K562 (cell line): Measurements from ENCODE around the gene WDR72. TPM values are rescaled to one million over a fixed set of nuclear protein-coding genes. Genes with fewer than 3 reads are reported as not detected.

Source experiments
- ATAC-seq: fragments of 200-7000 bp; cut with Tn5 transposase; 3 replicates; pipeline ENCODE4 v1.9.1; 2020; ENCODE audit warnings: moderate library complexity
- BruUV-seq: library from RNA; stranded (reverse); fragments of 400-500 nt; replicated peaks from 2 replicates; lab custom pipeline; 2021; lab: Mats Ljungman, UMichigan
- CTCF ChIA-PET: fragments of 300-600 bp; formaldehyde crosslinking; extraction: SDS; loops from one replicate; lab custom pipeline; 2021; ENCODE audit warnings: low intra/inter-chr PET ratio; lab: Yijun Ruan, JAX
- POLR2A ChIA-PET: fragments of 300-600, 350-650 bp; sonication (Branson Sonifier 250); formaldehyde crosslinking; extraction: SDS; loops from one replicate; lab custom pipeline; 2021; ENCODE audit warnings: antibody characterized with exemption, inconsistent platforms; lab: Yijun Ruan, JAX
- DNase-seq, 4 experiments: peaks; one replicate each; pipeline versions ENCODE4 v3.0.0 to v3.0.0-alpha.2; 2011 to 2018; ENCODE audit warnings: low spot score in 3 of 4, mixed read lengths in 3 of 4; ENCODE audit errors: extremely low read depth in 1 of 4
- FAIRE-seq: peaks from 2 replicates; lab custom pipeline; 2011; peaks lifted over from hg19 to GRCh38; lab: Jason Lieb, UNC
- H2AFZ ChIP-seq: 2 replicates; pipeline ENCODE4 v1.6.0; 2011; ENCODE audit warnings: low read depth, low read length, control low read depth, inconsistent platforms
- H3K27ac ChIP-seq: fragments of 200-600 bp; 3 replicates; pipeline ENCODE4 v1.8.0; 2011; ENCODE audit warnings: low read depth, mild to moderate bottlenecking, control low read depth, inconsistent platforms, low read length, moderate library complexity, mixed read lengths; ENCODE audit errors: extremely low read depth
- H3K27me3 ChIP-seq, 2 experiments: fragments of 300-600 bp in 1 of 2; 2 replicates in 1 of 2; 3 replicates in 1 of 2; pipeline versions ENCODE4 v1.6.0 to v1.8.0; 2011; ENCODE audit warnings: inconsistent platforms in 2 of 2, low read length in 2 of 2, mild to moderate bottlenecking in 1 of 2, mixed read lengths in 1 of 2, moderate library complexity in 1 of 2; ENCODE audit not compliant: control insufficient read depth in 2 of 2, insufficient read depth in 2 of 2
- H3K36me3 ChIP-seq: fragments of 300-600 bp; 3 replicates; pipeline ENCODE4 v1.8.0; 2011; ENCODE audit warnings: mild to moderate bottlenecking, low read length, inconsistent platforms; ENCODE audit not compliant: control insufficient read depth, insufficient read depth
- H3K4me1 ChIP-seq, 2 experiments: fragments of 200-600 bp in 1 of 2; replicated peaks in 1 of 2; 2 replicates in 1 of 2; 3 replicates in 1 of 2; pipeline versions ENCODE4 v1.5.1 to v1.8.0; 2011; ENCODE audit warnings: inconsistent platforms in 2 of 2, low read length in 2 of 2, mild to moderate bottlenecking in 1 of 2, mixed read lengths in 1 of 2, moderate library complexity in 1 of 2; ENCODE audit not compliant: control insufficient read depth in 2 of 2, insufficient read depth in 2 of 2
- H3K4me2 ChIP-seq: 2 replicates; pipeline ENCODE4 v1.6.1; 2011; ENCODE audit warnings: low read length, control low read depth, inconsistent platforms, mixed read lengths; ENCODE audit not compliant: insufficient read depth
- H3K4me3 ChIP-seq: fragments of 200-600 bp; sonication (generic), shearing (Covaris generic); 2 replicates; pipeline ENCODE4 v1.5.1; 2016; ENCODE audit warnings: control low read depth, inconsistent platforms
- H3K79me2 ChIP-seq: fragments of 200-600 bp; 3 replicates; pipeline ENCODE4 v1.8.0; 2011; ENCODE audit warnings: low read length, inconsistent platforms; ENCODE audit not compliant: control insufficient read depth, insufficient read depth
- H3K9ac ChIP-seq, 2 experiments: 2 replicates each; pipeline versions ENCODE4 v1.6.0 to v1.6.1; 2011; ENCODE audit warnings: low read depth in 2 of 2, low read length in 2 of 2, control low read depth in 1 of 2, inconsistent platforms in 1 of 2, mild to moderate bottlenecking in 1 of 2, mixed read lengths in 1 of 2; ENCODE audit not compliant: insufficient read depth in 1 of 2
- H3K9me1 ChIP-seq: one replicate; pipeline ENCODE4 v1.6.0; 2011; ENCODE audit warnings: inconsistent platforms, mild to moderate bottlenecking, low read length, moderate library complexity; ENCODE audit not compliant: control insufficient read depth, insufficient read depth
- H3K9me3 ChIP-seq: replicated peaks from 2 replicates; pipeline ENCODE4 v1.5.1; 2011; ENCODE audit warnings: low read depth, low read length, inconsistent platforms; ENCODE audit not compliant: control insufficient read depth, insufficient read depth
- H4K20me1 ChIP-seq: replicated peaks from 2 replicates; pipeline ENCODE4 v1.6.1; 2011; ENCODE audit warnings: low read length, inconsistent platforms, mixed read lengths; ENCODE audit not compliant: control insufficient read depth, insufficient read depth
- C11orf30 ChIP-seq: fragments of 450-650 bp; IDR thresholded peaks from 2 replicates; pipeline ENCODE4 v1.6.1; 2016; ENCODE audit warnings: low read depth, mild to moderate bottlenecking
- ELF1 ChIP-seq: fragments of 200-800 bp; sonication (Bioruptor generic); IDR thresholded peaks from 2 replicates; pipeline ENCODE4 v1.6.1; 2016; ENCODE audit warnings: missing genetic modification characterization, missing compliant biosample characterization
- EWSR1 ChIP-seq: fragments of 450-650 bp; IDR thresholded peaks from 2 replicates; pipeline ENCODE4 v1.6.1; 2018; ENCODE audit warnings: borderline replicate concordance, mild to moderate bottlenecking, low read depth, moderate library complexity; ENCODE audit not compliant: partially characterized antibody
- HNRNPH1 ChIP-seq: fragments of 200-400 bp; formaldehyde crosslinking; optimal IDR thresholded peaks from 2 replicates; pipeline ENCODE3; 2017; ENCODE audit warnings: low read depth, mild to moderate bottlenecking, low read length, moderate library complexity
- PHF20 ChIP-seq: fragments of 450-650 bp; IDR thresholded peaks from 2 replicates; pipeline ENCODE4 v1.6.1; 2018; ENCODE audit not compliant: partially characterized antibody
- TBP ChIP-seq: optimal IDR thresholded peaks from 2 replicates; pipeline ENCODE3; 2011; ENCODE audit warnings: low read depth, low read length, improper control_type of control experiment
- THAP7 ChIP-seq: fragments of 250-450 bp; sonication (Bioruptor Pico); IDR thresholded peaks from 2 replicates; pipeline ENCODE4 v1.5.0; 2021
- ZBTB12 ChIP-seq: fragments of 250-450 bp; sonication (Bioruptor Pico); IDR thresholded peaks from 2 replicates; pipeline ENCODE4 v1.4.0; 2020
- ZBTB9 ChIP-seq: fragments of 450-650 bp; formaldehyde crosslinking; IDR thresholded peaks from 2 replicates; pipeline ENCODE4 v1.4.0; 2020; ENCODE audit warnings: mild to moderate bottlenecking, moderate library complexity
- ZFP30 ChIP-seq: fragments of 250-450 bp; sonication (Bioruptor Pico); IDR thresholded peaks from 2 replicates; pipeline ENCODE4 v1.8.0; 2022; ENCODE audit warnings: moderate library complexity, mild to moderate bottlenecking, inconsistent platforms, borderline replicate concordance
- ZNF592 ChIP-seq: fragments of 450-650 bp; IDR thresholded peaks from 2 replicates; pipeline ENCODE4 v1.6.1; 2017; ENCODE audit warnings: antibody characterized with exemption, mild to moderate bottlenecking
- WGBS: fragments of 100-300 bp; shearing (Covaris generic); methylation state at CpG from one replicate; pipeline ENCODE4 v1.1.6; 2016; ENCODE audit warnings: low coverage, mixed read lengths; ENCODE audit not compliant: insufficient coverage; ENCODE audit errors: missing lambda C conversion rate; 5-methylcytosine and 5-hydroxymethylcytosine counted together
- in situ Hi-C: fragments of 300-500 bp; cut with MboI; formaldehyde crosslinking; loops from 4 replicates; pipeline ENCODE4 v1.15.0; 2018; ENCODE audit warnings: inconsistent platforms, mixed read lengths
- intact Hi-C: fragments of 100-400 bp; cut with micrococcal nuclease; formaldehyde crosslinking; loops from 2 replicates; pipeline ENCODE4 v1.14.2; 2022
- polyA plus RNA-seq, 8 experiments: library from polyadenylated mRNA; depleted of rRNA in 4 of 8; stranded (reverse) in 5 of 8; unstranded in 3 of 8; fragments of >200 nt; fragmentation: Nextera tagmentation in 2 of 8; fragmentation: Illumina TruSeq in 1 of 8; extraction: Ambion mirVana in 2 of 8; extraction: Trizol in 1 of 8; gene quantifications; 2 replicates each; pipeline versions ENCODE4 v1.2.1 to v1.2.3, GENCODE V29; 2011 to 2014; ENCODE audit warnings: inconsistent platforms in 1 of 8, missing spikeins in 1 of 8
- total RNA-seq, 7 experiments: library from RNA; depleted of rRNA in 6 of 7; stranded (reverse); fragments of >200 nt in 6 of 7; fragmentation: Illumina TruSeq in 2 of 7; extraction: Trizol in 2 of 7; gene quantifications; 2 replicates each; pipeline versions ENCODE4 v1.2.1 to v1.2.3, GENCODE V29; 2011 to 2021; ENCODE audit warnings: low replicate concordance in 1 of 7

Gene WDR72
- total and polyA plus RNA-seq, 9 of the 15 experiments (the other 6 are each of a cell fraction or from before 2014, with no cell fraction given), result 0.01 TPM; not detected in 8

- no peak for DNase-seq
- no peaks in the 10 kb centered on the region for H3K4me1 ChIP-seq
- FAIRE-seq, result no peak
- no peaks in the 10 kb centered on the region for H3K9me3 ChIP-seq
- TF ChIP-seq EWSR1 (no peak), ZFP30 (no peak), ZBTB12 (no peak), ELF1 (tag) (no peak), PHF20 (no peak), HNRNPH1 (no peak), C11orf30 (no peak), ZBTB9 (CRISPR knock-in tag) (no peak), TBP (no peak), THAP7 (no peak), ZNF592 (no peak)
- H3K27me3 ChIP-seq, result no peaks in the 10 kb centered on the region
- H3K9ac ChIP-seq, result no peak overlapping the region
- no peak for ATAC-seq
- CTCF ChIA-PET, result no interaction called here
- no peak overlapping the region for H3K4me2 ChIP-seq
- no peaks in the 10 kb centered on the region for H3K79me2 ChIP-seq
- H3K9me1 ChIP-seq, result no peaks in the 10 kb centered on the region
- H2AFZ ChIP-seq, result no peak overlapping the region
- in situ Hi-C loops, result no loop called here
- BruUV-seq, result no TSS peak
- 0% methylated on average over 1 of the region's 1 CpG for whole genome bisulfite sequencing
- POLR2A ChIA-PET, result no interaction called here
- no peak overlapping the region for H3K4me3 ChIP-seq
- intact Hi-C loops, result no loop called here
- H3K36me3 ChIP-seq, result no peaks in the 10 kb centered on the region
- no peaks in the 10 kb centered on the region for H4K20me1 ChIP-seq
- H3K27ac ChIP-seq, result no peak overlapping the region
These were observed 48.0 kb upstream of the WDR72 start for GRCh38 chr15:53807501-53807900.
